HEK293T (cell line): ENCODE results near the gene RS1.

Experiments
- BHLHE40 ChIP-seq: fragments of 450-650 bp; IDR thresholded peaks from 2 replicates; pipeline ENCODE4 v1.6.1; 2016; ENCODE audit warnings: mild to moderate bottlenecking, moderate library complexity, borderline replicate concordance
- CTBP1 ChIP-seq: fragments of 450-650 bp; IDR thresholded peaks from 2 replicates; pipeline ENCODE4 v1.6.1; 2016; ENCODE audit warnings: borderline replicate concordance
- FOXA1 ChIP-seq: fragments of 450-650 bp; IDR thresholded peaks from 2 replicates; pipeline ENCODE4 v1.6.1; 2016; ENCODE audit warnings: mild to moderate bottlenecking
- FOXK2 ChIP-seq: fragments of 450-650 bp; IDR thresholded peaks from 2 replicates; pipeline ENCODE4 v1.6.1; 2016; ENCODE audit warnings: mild to moderate bottlenecking
- FOXM1 ChIP-seq: fragments of 450-650 bp; IDR thresholded peaks from 2 replicates; pipeline ENCODE4 v1.6.1; 2017; ENCODE audit warnings: mild to moderate bottlenecking, borderline replicate concordance
- PKNOX1 ChIP-seq: fragments of 450-650 bp; IDR thresholded peaks from 2 replicates; pipeline ENCODE4 v1.6.1; 2016
- SP1 ChIP-seq: fragments of 450-650 bp; IDR thresholded peaks from 2 replicates; pipeline ENCODE4 v1.6.1; 2017
- SUZ12 ChIP-seq: fragments of 450-650 bp; IDR thresholded peaks from 2 replicates; pipeline ENCODE4 v1.6.1; 2016; ENCODE audit warnings: mild to moderate bottlenecking
- TARDBP ChIP-seq: fragments of 450-650 bp; IDR thresholded peaks from 2 replicates; pipeline ENCODE4 v1.6.1; 2016

- TF ChIP-seq SP1 = no peak
- no peak for TF ChIP-seq TARDBP
- TF ChIP-seq FOXM1 = no peak
- TF ChIP-seq BHLHE40 = no peak
- no peak for TF ChIP-seq FOXA1
- TF ChIP-seq SUZ12 = no peak
- TF ChIP-seq CTBP1 = no peak
- no peak for TF ChIP-seq PKNOX1
- no peak for TF ChIP-seq FOXK2
Observed at GRCh38 chrX:18624599-18624998, 47.3 kb downstream of the RS1 start.
